Measurements from ENCODE around the gene FKBP8.

Gene FKBP8

GRCh38 chr19:18521692-18522123 is 21.7 kb downstream of the FKBP8 start, which contains the start of gene ELL:
Gene ELL, minus strand, starts transcription at chr19:18522070. Its CDS starts 15 bp downstream, at chr19:18522055.
- no peak for DNase-seq (ENCODE audit: low read depth in 3 of 3)

- DNase-seq (ENCODE audit: low read depth in 3 of 3), result no peak
Measured at GRCh38 chr19:18520848-18521691, 22.3 kb downstream of the FKBP8 start.

GRCh38 chr19:18519962-18520847 is 23.2 kb downstream of the FKBP8 start:
- peak in 2 of 3 donors; percentile 34 to 55 for DNase-seq (ENCODE audit: low read depth in 3 of 3)

GRCh38 chr19:18518639-18519038 is 24.7 kb downstream of the FKBP8 start:
- DNase-seq (ENCODE audit: low read depth in 3 of 3), result no peak

- DNase-seq (ENCODE audit: low read depth in 3 of 3), result no peak
Measured at GRCh38 chr19:18517606-18518005, 25.8 kb downstream of the FKBP8 start.

GRCh38 chr19:18515959-18516358 is 27.4 kb downstream of the FKBP8 start:
- DNase-seq (ENCODE audit: low read depth in 3 of 3), result no peak

- no peak for DNase-seq (ENCODE audit: low read depth in 3 of 3)
Measured at GRCh38 chr19:18514800-18515682, 28.3 kb downstream of the FKBP8 start.

- DNase-seq (ENCODE audit: low read depth in 3 of 3), result no peak
Measured at GRCh38 chr19:18513868-18514267, 29.5 kb downstream of the FKBP8 start.

GRCh38 chr19:18510216-18510615 is 33.2 kb downstream of the FKBP8 start:
- no peak for DNase-seq (ENCODE audit: low read depth in 3 of 3)

GRCh38 chr19:18508585-18508984 is 34.8 kb downstream of the FKBP8 start:
- DNase-seq (ENCODE audit: low read depth in 3 of 3), result no peak

- DNase-seq (ENCODE audit: low read depth in 3 of 3), result no peak
Measured at GRCh38 chr19:18507727-18508440, 35.5 kb downstream of the FKBP8 start.

- no peak for DNase-seq (ENCODE audit: low read depth in 3 of 3)
Measured at GRCh38 chr19:18507021-18507726, 36.2 kb downstream of the FKBP8 start.

- no peak for DNase-seq (ENCODE audit: low read depth in 3 of 3)
Measured at GRCh38 chr19:18506101-18506930, 37.1 kb downstream of the FKBP8 start.

GRCh38 chr19:18504886-18505610 is 38.3 kb downstream of the FKBP8 start:
- DNase-seq (ENCODE audit: low read depth in 3 of 3), result no peak

GRCh38 chr19:18503971-18504885 is 39.1 kb downstream of the FKBP8 start:
- DNase-seq (ENCODE audit: low read depth in 3 of 3), result no peak

GRCh38 chr19:18503337-18503970 is 39.9 kb downstream of the FKBP8 start:
- DNase-seq (ENCODE audit: low read depth in 3 of 3), result no peak
